ENCODE measurements around the gene SLC22A23.

DNA sequence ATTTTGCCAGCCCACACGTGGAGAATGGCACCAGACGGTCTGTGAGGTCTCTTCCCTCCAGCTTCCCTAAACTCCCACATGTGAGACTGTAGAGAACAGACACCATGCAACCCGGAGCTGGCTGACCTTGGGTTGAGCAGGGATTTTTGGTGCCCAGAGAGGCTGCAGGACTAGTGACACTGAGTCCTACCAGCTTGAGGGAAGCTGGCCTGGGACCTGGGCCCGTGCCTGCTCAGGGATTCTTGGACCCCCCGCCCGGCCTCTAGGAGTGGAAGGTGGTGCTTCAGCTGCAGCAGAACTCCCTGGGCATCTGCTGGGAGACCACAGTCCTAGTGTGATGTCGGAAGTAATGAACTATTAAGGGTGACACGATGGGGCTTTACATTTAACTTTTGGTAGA, 194.9 kb downstream of the SLC22A23 start:
- TF ChIP-seq CTCF (IDR thresholded peaks at IDR 0.05) (no peak), EP300 (IDR thresholded peaks at IDR 0.05) (no peak), POLR2A (IDR thresholded peaks at IDR 0.05) (no peak)
